LHCN-M2 (cell line): ENCODE results near the gene SLC17A1. TPM values are rescaled to one million over a fixed set of nuclear protein-coding genes. Genes with fewer than 3 reads are reported as not detected.

Experiments
- DNase-seq: peaks from one replicate; pipeline ENCODE4 v3.0.0-alpha.2; 2012; ENCODE audit warnings: low read depth
- total RNA-seq: library from RNA; depleted of rRNA; stranded (reverse); fragments of >200 nt; gene quantifications from 2 replicates; pipeline ENCODE4 v1.2.3, GENCODE V29; 2014

The SLC17A1 gene
- total RNA-seq, 1 experiment from 2014 or later: not detected

GRCh38 chr6:25833136-25833535 is 1.3 kb upstream of the SLC17A1 start:
- no peak for DNase-seq

- no peak for DNase-seq
Measured at GRCh38 chr6:25832670-25833069, 818 bp upstream of the SLC17A1 start.

- DNase-seq: no peak
Measured at GRCh38 chr6:25832307-25832662, 433 bp upstream of the SLC17A1 start.

- no peak for DNase-seq
Measured at GRCh38 chr6:25830458-25830857, 1.4 kb downstream of the SLC17A1 start.

GRCh38 chr6:25829375-25829774 is 2.5 kb downstream of the SLC17A1 start:
- no peak for DNase-seq

GRCh38 chr6:25821341-25821740 is 10.5 kb downstream of the SLC17A1 start:
- no peak for DNase-seq

- no peak for DNase-seq
Measured at GRCh38 chr6:25816252-25816651, 15.6 kb downstream of the SLC17A1 start.

GRCh38 chr6:25815194-25815593 is 16.7 kb downstream of the SLC17A1 start:
- DNase-seq: no peak

- no peak for DNase-seq
Measured at GRCh38 chr6:25804804-25805203, 27.0 kb downstream of the SLC17A1 start.

GRCh38 chr6:25801436-25801835 is 30.4 kb downstream of the SLC17A1 start:
- DNase-seq: no peak

- no peak for DNase-seq
Measured at GRCh38 chr6:25794784-25795183, 37.1 kb downstream of the SLC17A1 start.

- DNase-seq: peak; percentile 2
Measured at GRCh38 chr6:25793970-25794369, 37.9 kb downstream of the SLC17A1 start.

- no peak for DNase-seq
Measured at GRCh38 chr6:25792016-25792415, 39.8 kb downstream of the SLC17A1 start.

GRCh38 chr6:25789475-25789874 is 42.4 kb downstream of the SLC17A1 start:
- no peak for DNase-seq

- peak; percentile 60 for DNase-seq
Measured at GRCh38 chr6:25788305-25788922, 43.4 kb downstream of the SLC17A1 start.

GRCh38 chr6:25787428-25787827 is 44.4 kb downstream of the SLC17A1 start:
- no peak for DNase-seq

- no peak for DNase-seq
Measured at GRCh38 chr6:25781134-25781533, 50.7 kb downstream of the SLC17A1 start.

- no peak for DNase-seq
Measured at GRCh38 chr6:25777856-25778649, 53.8 kb downstream of the SLC17A1 start.

GRCh38 chr6:25777031-25777430 is 54.8 kb downstream of the SLC17A1 start:
- no peak for DNase-seq

- DNase-seq: no peak
Measured at GRCh38 chr6:25774120-25774715, 57.6 kb downstream of the SLC17A1 start.

- peak; percentile 12 for DNase-seq
Measured at GRCh38 chr6:25769983-25770382, 61.9 kb downstream of the SLC17A1 start.

GRCh38 chr6:25768566-25768965 is 63.3 kb downstream of the SLC17A1 start:
- no peak for DNase-seq

- DNase-seq: no peak
Measured at GRCh38 chr6:25764611-25765010, 67.2 kb downstream of the SLC17A1 start.
